Measurements from ENCODE around the gene TRAF7.

- TF ChIP-seq CTCF (IDR thresholded peaks at IDR 0.05; ENCODE audit: low read length), result no peak
- TF ChIP-seq EZH2phosphoT487 (IDR thresholded peaks at IDR 0.05; ENCODE audit: low read length), result no peak
These were observed 52.3 kb downstream of the TRAF7 start for GRCh38 chr16:2207872-2208271.

Measured in MM.1S (cell line).